Activated CD8-positive, alpha-beta memory T cell treated with anti-CD3 and anti-CD28 coated beads, Interleukin-2, amount 10 ng/mL, durations not matched to agents 7 days and 5 days (primary cell): Measurements from ENCODE around the gene C6orf47. TPM values are rescaled to one million over a fixed set of nuclear protein-coding genes. Genes with fewer than 3 reads are reported as not detected.
"Not testable (repeated sequence)": the region's sequence is repeated elsewhere in the genome, so short reads cannot be mapped to it uniquely, and the experiment has no call there.

ENCODE experiments used
- ATAC-seq: fragments of 150-1000 bp; cut with Tn5 transposase; one replicate; pipeline ENCODE4 v1.10.0; 2021; ENCODE audit warnings: moderate library complexity
- CTCF ChIA-PET: fragments of 350-600 bp; sonication (Branson Sonifier 250); formaldehyde crosslinking; loops from one replicate; lab custom pipeline; 2021; ENCODE audit warnings: antibody characterized with exemption; lab: Charles Lee
- DNase-seq: peaks from one replicate; pipeline ENCODE4 v3.0.0-alpha.2; 2020
- H3K27ac Mint-ChIP-seq: one replicate; pipeline ENCODE4 v1.8.0; 2021; ENCODE audit warnings: mild to moderate bottlenecking, mixed read lengths
- H3K27me3 Mint-ChIP-seq: one replicate; pipeline ENCODE4 v1.8.0; 2021; ENCODE audit warnings: mixed read lengths
- H3K36me3 Mint-ChIP-seq: one replicate; pipeline ENCODE4 v1.8.0; 2021; ENCODE audit warnings: mild to moderate bottlenecking, mixed read lengths
- H3K4me1 Mint-ChIP-seq: one replicate; pipeline ENCODE4 v1.8.0; 2021; ENCODE audit warnings: mixed read lengths
- H3K4me3 Mint-ChIP-seq: one replicate; pipeline ENCODE4 v1.8.0; 2021; ENCODE audit warnings: mild to moderate bottlenecking, moderate library complexity, mixed read lengths
- H3K9me3 Mint-ChIP-seq: one replicate; pipeline ENCODE4 v1.8.0; 2022; ENCODE audit warnings: low read depth, mixed read lengths
- total RNA-seq, 2 experiments: library from RNA; stranded (reverse); gene quantifications; one replicate each; pipeline ENCODE4 v1.2.3, GENCODE V29; 2021

The C6orf47 gene, protein sequence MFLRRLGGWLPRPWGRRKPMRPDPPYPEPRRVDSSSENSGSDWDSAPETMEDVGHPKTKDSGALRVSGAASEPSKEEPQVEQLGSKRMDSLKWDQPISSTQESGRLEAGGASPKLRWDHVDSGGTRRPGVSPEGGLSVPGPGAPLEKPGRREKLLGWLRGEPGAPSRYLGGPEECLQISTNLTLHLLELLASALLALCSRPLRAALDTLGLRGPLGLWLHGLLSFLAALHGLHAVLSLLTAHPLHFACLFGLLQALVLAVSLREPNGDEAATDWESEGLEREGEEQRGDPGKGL
- 10 to 100 TPM; 24.7 to 27.2 TPM for total RNA-seq

DNA sequence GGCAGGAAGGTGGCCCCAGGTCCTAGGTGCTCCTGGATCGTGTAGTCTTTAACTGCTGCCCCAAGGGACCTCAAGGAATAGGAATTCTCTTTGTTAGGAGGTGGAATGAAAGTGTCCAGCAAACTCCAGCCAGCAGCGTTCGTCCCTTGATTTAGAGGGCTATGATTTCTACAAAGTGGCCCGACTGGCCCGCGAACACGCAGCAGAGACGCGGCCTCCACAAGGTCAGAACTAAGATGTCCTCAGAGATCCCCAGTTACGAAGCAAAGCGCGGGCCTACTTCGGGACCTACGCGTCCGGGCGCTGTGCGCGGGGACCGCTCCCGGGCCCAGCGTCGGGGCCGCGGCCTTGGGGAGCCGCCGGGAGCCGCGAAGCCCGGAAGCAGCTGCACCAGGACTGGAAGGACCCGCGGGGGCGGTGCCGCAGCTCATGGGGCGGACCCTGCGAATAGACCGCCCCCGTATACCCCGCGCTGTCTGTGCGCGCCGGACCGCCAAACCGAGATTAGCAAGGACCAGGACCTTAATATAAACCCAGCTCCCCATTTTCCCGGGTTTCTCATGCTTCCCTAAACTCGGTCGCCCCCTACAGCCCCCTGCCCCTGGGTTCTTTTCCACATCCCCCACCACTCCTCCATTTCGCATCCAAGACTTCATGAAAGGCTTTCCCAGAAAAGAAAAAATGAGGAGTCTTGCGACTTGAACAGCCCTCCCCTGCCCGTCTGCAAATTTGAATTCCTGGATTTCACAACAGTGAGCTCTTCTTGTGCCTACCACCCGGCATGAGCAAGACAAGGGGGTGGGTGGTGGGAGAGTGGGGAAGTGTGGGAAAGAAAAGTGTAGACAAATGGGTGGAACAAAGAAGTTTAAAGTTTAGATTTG is at the start of gene C6orf47:
TSS of gene C6orf47 (minus strand) at position 398 of the 881 bp plus-strand sequence. CDS start 831 bp downstream, outside the sequence.
- no peaks in the 10 kb centered on the region for H3K27me3 Mint-ChIP-seq
- peak; percentile 88 for DNase-seq
- CTCF ChIA-PET: interaction anchor here (1.0 to 2.2 kb wide), 9 partner anchors 9 to 131 kb away, joined by 3 to 8 read pairs (median 4); partner anchors contain the start of genes BAG6 and MSH5
- peak within 1 kb of the TSS; percentile 96 for H3K27ac Mint-ChIP-seq
- H3K36me3 Mint-ChIP-seq: peaks cover 60% of the 10 kb centered on the region
- no peaks in the 10 kb centered on the region for H3K9me3 Mint-ChIP-seq
- peaks cover 75% of the 10 kb centered on the region for H3K4me1 Mint-ChIP-seq
- peak within 1 kb of the TSS; percentile 99 for H3K4me3 Mint-ChIP-seq
- peak; percentile 74 for ATAC-seq

DNA sequence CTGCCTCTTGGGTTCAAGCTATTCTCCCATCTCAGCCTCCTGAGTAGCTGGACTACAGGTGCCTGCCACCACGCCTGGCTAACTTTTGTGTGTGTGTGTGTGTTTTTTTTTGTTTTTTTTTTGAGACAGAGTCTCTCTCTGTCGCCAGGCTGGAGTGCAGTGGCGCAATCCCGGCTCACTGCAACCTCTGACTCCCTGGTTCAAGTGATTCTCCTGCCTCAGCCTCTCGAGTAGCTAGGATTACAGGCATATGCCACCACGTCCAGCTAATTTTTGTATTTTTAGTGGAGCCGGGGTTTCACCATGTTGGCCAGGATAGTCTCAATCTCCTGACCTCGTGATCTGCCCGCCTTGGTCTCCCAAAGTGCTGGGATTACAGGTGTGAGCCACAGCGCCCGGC is 48.6 kb upstream of the C6orf47 start:
- peaks cover 16% of the 10 kb centered on the region for H3K4me1 Mint-ChIP-seq
- not testable (repeated sequence) for H3K9me3 Mint-ChIP-seq, H3K27ac Mint-ChIP-seq, DNase-seq, ATAC-seq, H3K4me3 Mint-ChIP-seq, H3K36me3 Mint-ChIP-seq, H3K27me3 Mint-ChIP-seq
- CTCF ChIA-PET: interaction anchor here (0.7 to 1.2 kb wide), 4 partner anchors 29 to 121 kb away, joined by 3 to 6 read pairs (median 4); no protein-coding TSS in a partner anchor

DNA sequence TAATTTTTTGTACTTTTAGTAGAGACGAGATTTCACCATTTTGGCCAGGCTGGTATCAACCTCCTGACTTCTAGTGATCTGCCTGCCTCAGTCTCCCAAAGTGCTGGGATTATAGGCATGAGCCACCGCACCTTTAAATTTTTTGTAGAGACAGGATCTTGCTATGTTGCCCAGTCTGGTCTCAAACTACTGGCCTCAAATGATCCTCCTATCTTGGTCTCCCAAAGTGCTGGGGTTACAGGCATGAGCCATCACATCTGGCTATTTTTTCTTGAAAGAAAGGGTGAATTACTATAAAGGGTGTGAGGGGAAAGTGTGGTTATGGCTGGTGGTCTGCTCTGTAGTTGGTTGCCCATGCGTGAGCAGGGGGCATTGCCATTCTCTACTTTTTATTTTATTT is 47.6 kb upstream of the C6orf47 start:
- Mint-ChIP-seq H3K27me3 (peaks cover 1% of the 10 kb centered on the region), H3K9me3 (no peaks in the 10 kb centered on the region), H3K4me3 (no peak overlapping the region), H3K4me1 (peaks cover 23% of the 10 kb centered on the region), H3K36me3 (no peaks in the 10 kb centered on the region), H3K27ac (no peak overlapping the region)
- ATAC-seq (no peak), DNase-seq (no peak)
- CTCF ChIA-PET: interaction anchor here (0.7 to 1.4 kb wide), 4 partner anchors 22 to 122 kb away, joined by 3 to 6 read pairs (median 4); no protein-coding TSS in a partner anchor

DNA sequence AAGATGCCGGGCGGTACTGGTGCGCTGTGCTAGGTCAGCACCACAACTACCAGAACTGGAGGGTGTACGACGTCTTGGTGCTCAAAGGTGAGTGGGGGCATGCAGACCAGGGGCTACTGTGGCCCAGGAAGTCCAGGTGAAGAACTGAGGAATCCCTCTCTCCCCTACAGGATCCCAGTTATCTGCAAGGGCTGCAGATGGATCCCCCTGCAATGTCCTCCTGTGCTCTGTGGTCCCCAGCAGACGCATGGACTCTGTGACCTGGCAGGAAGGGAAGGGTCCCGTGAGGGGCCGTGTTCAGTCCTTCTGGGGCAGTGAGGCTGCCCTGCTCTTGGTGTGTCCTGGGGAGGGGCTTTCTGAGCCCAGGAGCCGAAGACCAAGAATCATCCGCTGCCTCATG is 47.1 kb upstream of the C6orf47 start:
- CTCF ChIA-PET: interaction anchor here (1.4 kb wide), 1 partner anchor 22 kb away, joined by 3 read pairs; no protein-coding TSS in a partner anchor
- H3K36me3 Mint-ChIP-seq: no peaks in the 10 kb centered on the region
- DNase-seq (no peak), ATAC-seq (no peak)
- no peak overlapping the region for H3K27ac Mint-ChIP-seq
- H3K4me3 Mint-ChIP-seq: no peak overlapping the region
- peaks cover 23% of the 10 kb centered on the region for H3K4me1 Mint-ChIP-seq
- H3K9me3 Mint-ChIP-seq: no peaks in the 10 kb centered on the region
- no peaks in the 10 kb centered on the region for H3K27me3 Mint-ChIP-seq

DNA sequence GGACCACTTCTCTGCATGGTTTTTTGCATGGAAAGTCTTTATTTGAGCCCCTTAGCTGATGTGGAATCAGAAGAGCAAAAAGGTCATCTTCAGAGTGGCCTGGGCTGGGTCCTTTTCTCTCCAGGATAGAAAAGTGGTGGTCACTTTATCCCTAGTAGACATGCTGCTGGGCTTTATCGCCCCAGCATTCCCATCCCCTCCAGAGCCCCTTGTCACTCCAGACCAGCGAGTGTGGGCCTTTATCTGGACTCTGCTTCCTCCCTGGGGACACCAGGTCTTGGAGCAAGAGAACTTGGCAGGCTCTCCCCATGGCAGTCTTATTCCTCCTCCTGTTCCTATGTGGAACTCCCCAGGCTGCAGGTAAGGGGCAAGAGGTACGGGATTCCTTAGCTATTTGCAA is 46.0 kb upstream of the C6orf47 start, which contains the start of gene LY6G6F:
TSS of gene LY6G6F (plus strand) at position 268 of the 400 bp plus-strand sequence. CDS start at position 309, 41 bp downstream.
- Mint-ChIP-seq H3K9me3 (no peaks in the 10 kb centered on the region), H3K4me1 (peaks cover 28% of the 10 kb centered on the region), H3K27ac (no peak within 1 kb of the TSS), H3K27me3 (no peaks in the 10 kb centered on the region), H3K4me3 (no peak within 1 kb of the TSS), H3K36me3 (no peaks in the 10 kb centered on the region)
- DNase-seq (no peak), ATAC-seq (no peak)
- CTCF ChIA-PET: interaction anchor here (0.8 to 1.2 kb wide), 2 partner anchors 32 to 63 kb away, joined by 3 to 6 read pairs; no protein-coding TSS in a partner anchor

DNA sequence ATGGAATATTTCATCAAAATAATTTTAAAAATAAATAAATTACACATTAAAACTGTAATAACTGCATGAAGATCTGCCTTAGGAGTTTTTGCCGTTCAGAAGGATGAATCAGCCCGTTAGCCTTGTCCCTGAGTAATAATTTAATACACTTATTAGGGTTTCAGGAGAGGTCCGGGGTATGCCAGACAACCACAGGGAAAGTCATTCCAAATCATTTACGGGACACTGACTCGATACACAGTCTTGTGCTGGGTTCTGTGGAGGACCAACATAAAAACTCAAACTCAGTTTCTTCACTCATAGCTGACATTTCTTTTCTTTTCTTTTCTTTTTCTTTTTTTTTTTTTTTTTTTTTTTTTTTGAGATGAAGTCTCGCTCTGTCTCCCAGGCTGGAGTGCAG is 45.4 kb upstream of the C6orf47 start:
- Mint-ChIP-seq H3K4me1 (peaks cover 28% of the 10 kb centered on the region), H3K27me3 (no peaks in the 10 kb centered on the region), H3K27ac (no peak overlapping the region), H3K9me3 (no peaks in the 10 kb centered on the region), H3K36me3 (peaks cover 3% of the 10 kb centered on the region), H3K4me3 (no peak overlapping the region)
- ATAC-seq (no peak), DNase-seq (no peak)
- CTCF ChIA-PET: interaction anchor here (0.8 to 1.2 kb wide), 2 partner anchors 33 to 64 kb away, joined by 3 to 6 read pairs; no protein-coding TSS in a partner anchor

DNA sequence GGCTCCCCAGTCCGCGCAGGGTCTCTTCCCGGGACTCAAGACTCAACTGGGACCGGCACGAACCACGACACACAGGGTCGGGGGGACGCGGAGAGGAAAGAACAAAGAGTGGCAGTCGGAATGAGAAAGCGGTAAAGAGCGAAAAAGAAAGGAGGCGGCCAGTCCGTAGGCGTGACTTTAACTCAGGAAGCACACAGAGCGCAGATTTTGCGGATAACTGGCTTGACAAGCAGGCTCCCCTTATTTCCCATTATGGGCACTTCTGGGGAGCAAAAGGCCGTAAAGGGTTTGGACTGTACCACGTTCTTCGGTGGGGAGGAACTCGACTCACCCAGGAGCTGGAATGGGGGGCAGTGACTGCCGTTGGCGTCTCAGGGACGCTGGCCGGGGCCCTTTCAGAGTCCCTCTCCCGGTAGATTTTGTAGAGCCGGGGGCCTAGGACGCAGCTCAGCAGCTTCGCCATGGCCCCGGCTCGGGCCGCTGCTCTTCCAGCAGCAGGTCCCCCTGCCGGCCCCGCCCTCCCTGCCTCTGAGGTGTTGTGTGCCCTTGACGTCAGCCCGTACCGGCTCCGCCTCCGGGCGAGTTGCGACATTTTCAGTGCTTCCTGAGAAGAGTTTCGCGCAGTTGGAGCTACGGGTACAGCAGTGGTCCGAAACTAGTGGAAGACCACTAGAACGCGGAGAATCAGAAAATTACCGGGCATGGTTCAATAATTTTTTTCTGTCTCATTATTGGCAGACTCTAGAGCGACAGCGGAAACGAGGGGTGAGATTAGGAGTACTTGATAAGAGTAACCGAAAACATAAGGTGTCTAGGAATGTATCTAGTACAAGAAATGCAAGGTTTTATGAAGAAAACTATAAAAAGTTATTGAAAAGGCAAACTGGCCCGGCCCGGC is 42.5 kb upstream of the C6orf47 start, which contains the start of gene ABHD16A:
TSS of gene ABHD16A (minus strand) at position 506 of the 898 bp plus-strand sequence. CDS start at position 463, 43 bp downstream.
- Mint-ChIP-seq H3K27me3 (no peaks in the 10 kb centered on the region), H3K4me3 (peak within 1 kb of the TSS; percentile 100), H3K9me3 (no peaks in the 10 kb centered on the region), H3K4me1 (peaks cover 32% of the 10 kb centered on the region), H3K36me3 (peaks cover 11% of the 10 kb centered on the region), H3K27ac (peak within 1 kb of the TSS; percentile 98)
- CTCF ChIA-PET: interaction anchor here (0.6 to 3.3 kb wide), 19 partner anchors 9 to 162 kb away, joined by 3 to 15 read pairs (median 4); partner anchors contain the start of genes CLIC1, DDX39B, HSPA1B and LY6G5C
- DNase-seq (peak; percentile 99), ATAC-seq (peak; percentile 96)

DNA sequence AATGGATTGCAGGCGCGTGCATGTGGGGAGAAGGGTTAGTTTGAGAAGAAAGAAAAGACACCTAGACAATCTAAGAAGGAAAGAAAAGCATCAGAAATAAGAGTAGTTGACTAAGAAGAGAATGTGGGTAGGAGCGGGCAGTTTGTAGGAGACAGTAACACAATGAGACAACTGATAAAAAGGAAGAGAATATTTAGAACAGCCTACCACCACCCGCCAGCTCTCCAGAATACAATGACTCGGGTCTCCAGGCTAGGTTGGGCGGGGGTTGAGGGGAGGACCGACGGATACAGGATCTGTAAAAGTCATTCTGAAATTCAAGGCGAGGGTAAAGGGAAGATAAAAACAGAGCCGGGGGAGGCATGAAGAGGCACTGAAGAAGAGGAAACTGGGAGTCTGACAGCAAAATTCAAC is 41.8 kb upstream of the C6orf47 start:
- no peak for ATAC-seq
- no peaks in the 10 kb centered on the region for H3K9me3 Mint-ChIP-seq
- H3K27me3 Mint-ChIP-seq: no peaks in the 10 kb centered on the region
- CTCF ChIA-PET: interaction anchor here (1.0 to 3.3 kb wide), 8 partner anchors 9 to 161 kb away, joined by 3 to 15 read pairs (median 5); partner anchors contain the start of genes CLIC1, DDX39B and LY6G5C
- H3K4me1 Mint-ChIP-seq: peaks cover 37% of the 10 kb centered on the region
- peak overlapping the region; percentile 100 for H3K4me3 Mint-ChIP-seq
- peaks cover 15% of the 10 kb centered on the region for H3K36me3 Mint-ChIP-seq
- peak overlapping the region; percentile 98 for H3K27ac Mint-ChIP-seq
- no peak for DNase-seq

DNA sequence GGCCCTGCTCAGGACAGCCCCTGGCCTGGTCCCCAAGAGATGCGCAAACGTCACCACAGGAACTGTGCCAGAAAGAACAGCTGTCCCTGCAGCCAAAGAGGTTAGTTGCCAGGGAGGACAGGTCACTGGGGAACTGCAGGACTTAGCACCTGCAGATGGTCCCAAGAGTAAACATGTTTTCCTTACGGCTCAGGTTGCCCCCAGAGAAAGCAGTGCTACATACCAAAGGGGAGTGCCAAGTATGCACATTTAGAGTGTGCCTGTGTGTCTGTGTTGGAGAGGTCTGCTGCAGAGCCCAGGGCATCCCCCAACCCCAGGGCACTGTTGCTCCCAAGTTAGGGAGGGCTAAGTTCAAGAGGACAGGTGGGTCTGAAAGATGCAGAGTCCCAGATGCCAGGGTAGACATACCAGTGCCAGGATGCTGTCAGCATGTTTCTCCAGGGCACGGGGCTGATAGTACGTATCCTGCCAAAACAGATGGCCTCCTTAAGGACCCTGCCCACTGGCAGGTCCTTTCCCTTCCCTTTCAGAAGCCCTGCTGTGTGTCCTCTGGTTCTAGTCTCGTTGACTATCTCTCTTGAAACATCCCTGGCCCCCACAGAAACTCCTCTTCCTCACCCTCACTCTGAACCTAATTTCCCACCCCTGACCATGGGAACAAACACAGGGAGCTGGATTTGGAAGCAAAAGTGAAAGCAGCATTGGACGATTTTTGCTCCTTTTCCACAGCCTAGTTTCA is 41.3 kb upstream of the C6orf47 start:
- Mint-ChIP-seq H3K27me3 (no peaks in the 10 kb centered on the region), H3K4me1 (peaks cover 39% of the 10 kb centered on the region), H3K9me3 (no peaks in the 10 kb centered on the region), H3K36me3 (peaks cover 21% of the 10 kb centered on the region), H3K27ac (peak overlapping the region; percentile 98), H3K4me3 (peak overlapping the region; percentile 100)
- DNase-seq: no peak
- CTCF ChIA-PET: interaction anchor here (1.0 to 3.3 kb wide), 4 partner anchors 21 to 128 kb away, joined by 4 to 15 read pairs (median 5); partner anchors contain the start of genes CLIC1 and LY6G5C
- ATAC-seq: no peak

DNA sequence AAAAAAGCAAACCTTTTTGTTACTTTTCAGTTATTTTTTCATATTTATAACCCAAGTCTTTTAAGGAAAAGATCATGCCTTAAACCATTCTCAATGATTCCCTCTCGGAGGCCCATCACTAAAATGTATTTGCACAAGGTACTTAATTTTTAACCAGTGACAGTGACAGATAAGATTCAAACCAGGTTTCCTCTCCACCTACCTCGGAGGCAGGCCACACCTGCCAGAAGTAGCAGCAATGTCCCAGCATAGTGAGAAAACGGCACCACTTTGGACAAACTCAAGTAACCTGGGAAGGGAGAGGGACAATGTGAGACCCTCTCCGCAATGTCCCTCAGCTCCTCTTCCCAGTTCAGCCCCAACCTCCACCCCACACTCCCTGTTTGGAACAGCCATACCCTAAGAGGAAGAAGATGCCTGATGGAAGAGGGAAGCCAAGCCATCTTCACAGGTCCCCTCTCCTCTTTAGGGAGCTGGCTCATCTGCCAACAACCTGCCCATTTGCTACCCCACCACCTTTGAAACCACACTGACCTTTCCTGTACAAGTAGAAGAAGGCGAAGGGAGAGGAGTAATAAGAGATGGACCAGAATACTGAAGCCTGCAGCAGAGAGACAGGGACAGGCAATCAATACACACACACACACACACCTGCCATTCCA is 40.3 kb upstream of the C6orf47 start:
- H3K27me3 Mint-ChIP-seq: no peaks in the 10 kb centered on the region
- CTCF ChIA-PET: interaction anchor here (1.6 kb wide), 1 partner anchor 20 kb away, joined by 4 read pairs; the partner anchor contains the start of gene LY6G5C
- H3K4me1 Mint-ChIP-seq: peaks cover 39% of the 10 kb centered on the region
- peak overlapping the region; percentile 50 for H3K27ac Mint-ChIP-seq
- ATAC-seq (no peak), DNase-seq (no peak)
- H3K36me3 Mint-ChIP-seq: peaks cover 25% of the 10 kb centered on the region
- H3K9me3 Mint-ChIP-seq: no peaks in the 10 kb centered on the region
- peak overlapping the region; percentile 19 for H3K4me3 Mint-ChIP-seq

DNA sequence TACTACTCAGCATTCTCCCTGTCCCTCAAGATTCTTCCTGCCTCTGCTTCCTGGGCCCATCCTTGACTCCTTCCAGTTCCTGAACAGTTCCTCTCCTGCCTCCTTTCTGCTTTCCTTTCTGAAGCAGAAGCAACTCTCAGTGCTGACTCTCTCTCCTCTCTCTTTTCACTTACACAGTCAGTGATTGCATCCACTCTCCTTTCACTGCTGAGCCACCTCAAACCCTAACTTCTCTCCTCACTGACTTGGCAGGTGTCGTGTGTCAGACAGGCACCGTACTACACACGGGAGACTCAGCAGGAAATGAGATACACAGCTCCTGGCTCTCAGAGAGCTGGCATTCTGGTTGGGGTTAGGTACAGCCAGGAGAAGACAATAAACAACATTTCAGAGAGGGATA is 37.0 kb upstream of the C6orf47 start:
- peak overlapping the region; percentile 69 for H3K27ac Mint-ChIP-seq
- H3K9me3 Mint-ChIP-seq: no peaks in the 10 kb centered on the region
- no peak overlapping the region for H3K4me3 Mint-ChIP-seq
- peaks cover 31% of the 10 kb centered on the region for H3K4me1 Mint-ChIP-seq
- ATAC-seq (peak; percentile 37), DNase-seq (no peak)
- peaks cover 30% of the 10 kb centered on the region for H3K36me3 Mint-ChIP-seq
- CTCF ChIA-PET: no interaction called here
- H3K27me3 Mint-ChIP-seq: no peaks in the 10 kb centered on the region
